Heart left ventricle (tissue), 13 donors: Measurements from ENCODE around the gene PDZD8.

Source experiments
- CTCF ChIP-seq, 12 donors: fragments of 200-600 bp; sonication (generic) in 4 of 12; IDR thresholded peaks; one replicate each; pipeline versions ENCODE4 v1.5.0 to v1.8.0; 2018 to 2022; ENCODE audit warnings: antibody characterized with exemption in 12 of 12, mild to moderate bottlenecking in 5 of 12
- POLR2A ChIP-seq, 2 donors: fragments of 450-650 bp; IDR thresholded peaks; one replicate each; pipeline ENCODE4 v1.6.1; 2017; ENCODE audit warnings: antibody characterized with exemption in 2 of 2, mild to moderate bottlenecking in 2 of 2, moderate library complexity in 2 of 2
- donor health status: ischemic (EF 13 %, LVEDD 7.1; RV severe dilation, severe dysfunction).
- donor health status: DM: no; HTN: yes; CAD: no.
- donor health status: DM: no; HTN: no; CAD: no.
- donor health status: ischemic (EF 25% LVEDD 6.9; RV normal size, moderate dysfunction).
- donor health status: ischemic (EF 25% LVEDD 5.7; RV mildly dilated, moderate dysfunction).
- donor health status: ischemic (EF 35%, LVEDD 5.7; RV mildly dilated, moderate dysfunction).
- donor health status: nonischemic (EF 11% LVEDD 7.7; RV severe dilation, severe dysfunction).
- donor health status: DM: yes; HTN: yes; CAD: no.
- donor health status: PGD.
- donor health status: ischemic (EF 29% LVEDD 5.4; RV normal size, mild dysfunction).
- donor health status: nonischemic (EF 23%, LVEDD 6.1; RV moderate dilation, normal function).

GRCh38 chr10:117362313-117362712 lies 12.9 kb downstream of the PDZD8 start:
- TF ChIP-seq POLR2A (IDR thresholded peaks at IDR 0.05) (no peak), CTCF (IDR thresholded peaks at IDR 0.05) (no peak)
